Activated CD8-positive, alpha-beta memory T cell treated with anti-CD3 and anti-CD28 coated beads, Interleukin-2, amount 50 U/mL, for 24 hours (primary cell): ENCODE measurements around the gene ZNF610.
A peak's percentile ranks its signal among the peaks of the same experiment; 100 is the strongest.

Experiments
- DNase-seq: peaks from one replicate; pipeline ENCODE4 v3.0.0-alpha.2; 2020; ENCODE audit errors: extremely low read depth

The ZNF610 gene

DNA sequence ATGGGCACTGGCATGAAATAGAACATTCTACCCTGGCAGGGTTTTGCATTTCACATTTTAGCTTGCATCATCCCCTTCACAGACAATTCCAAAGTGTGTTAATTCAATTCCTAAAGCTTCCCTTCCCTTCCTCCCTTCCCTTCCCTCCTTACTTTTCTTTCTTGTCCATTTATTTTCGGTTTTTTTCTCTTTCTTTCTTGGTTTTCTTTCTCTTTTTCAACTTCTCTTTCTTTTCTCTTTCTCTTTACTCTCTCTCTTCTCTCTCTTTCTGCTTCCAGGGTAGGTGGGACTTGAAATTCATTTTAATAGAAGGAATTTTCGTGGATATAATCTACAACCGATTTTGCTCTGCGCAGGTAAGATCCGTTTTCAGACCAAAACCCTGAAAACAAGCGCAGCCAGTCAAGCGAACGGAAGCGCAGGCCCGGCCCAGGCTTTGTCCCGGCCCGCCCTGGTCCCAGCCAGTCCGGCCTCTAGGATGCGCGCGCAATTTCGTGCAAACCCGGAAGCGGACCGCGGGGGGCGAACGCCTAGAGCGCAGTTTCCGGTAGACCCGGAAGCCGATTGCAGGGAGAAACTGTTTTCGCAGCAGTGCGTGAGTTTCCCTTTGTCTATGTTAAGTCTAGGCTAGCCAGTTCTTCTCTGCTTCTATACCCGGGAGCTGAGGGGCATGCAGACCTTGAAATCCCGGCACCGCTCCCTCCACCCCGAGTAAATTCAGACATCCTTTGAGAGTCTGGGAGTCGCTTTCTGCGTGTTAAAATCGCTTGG lies 61.5 kb downstream of the ZNF610 start, which contains the start of gene ZNF528:
ZNF528 (plus strand) TSS at position 540 of the 771 bp plus-strand sequence. CDS start 4,165 bp downstream, outside the sequence.
- DNase-seq: peak; percentile 90

DNA sequence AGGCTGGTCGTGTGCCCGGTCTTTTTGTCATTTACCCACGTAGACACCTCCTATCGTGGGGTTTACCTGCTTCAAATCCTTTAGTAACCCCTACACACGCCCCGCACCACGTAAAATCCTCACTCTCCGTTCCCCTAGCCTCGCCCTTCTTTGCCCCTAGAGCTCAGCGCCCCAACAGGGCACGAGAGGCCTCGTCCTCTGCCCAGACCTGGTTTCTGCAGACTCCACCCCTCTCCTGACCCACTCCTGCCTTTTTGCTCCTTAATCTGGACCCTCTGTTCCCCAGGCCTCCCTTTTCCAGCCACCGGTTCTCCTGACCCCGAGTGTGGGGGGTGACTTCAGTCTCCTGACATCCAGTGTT lies 62.0 kb downstream of the ZNF610 start:
- no peak for DNase-seq

DNA sequence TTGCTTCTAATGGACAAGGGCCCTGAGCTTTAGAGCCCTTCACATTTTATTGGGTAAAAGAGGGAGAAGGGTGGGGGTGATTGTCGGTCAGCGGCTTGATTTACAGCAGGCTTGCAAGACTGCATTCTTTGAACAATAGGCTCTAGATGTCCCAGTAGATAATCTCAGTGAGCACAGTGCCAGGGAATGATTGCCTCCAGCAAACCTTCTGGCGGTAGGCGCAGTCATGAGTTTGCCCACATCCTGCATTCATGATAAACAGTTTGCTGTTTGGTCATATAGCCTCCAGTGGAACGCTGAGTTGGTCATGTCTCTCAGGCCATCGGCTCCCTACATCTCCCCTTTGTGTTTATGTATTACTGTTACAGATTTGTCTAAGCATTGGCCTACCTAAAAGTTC lies 74.2 kb downstream of the ZNF610 start:
- DNase-seq: no peak

DNA sequence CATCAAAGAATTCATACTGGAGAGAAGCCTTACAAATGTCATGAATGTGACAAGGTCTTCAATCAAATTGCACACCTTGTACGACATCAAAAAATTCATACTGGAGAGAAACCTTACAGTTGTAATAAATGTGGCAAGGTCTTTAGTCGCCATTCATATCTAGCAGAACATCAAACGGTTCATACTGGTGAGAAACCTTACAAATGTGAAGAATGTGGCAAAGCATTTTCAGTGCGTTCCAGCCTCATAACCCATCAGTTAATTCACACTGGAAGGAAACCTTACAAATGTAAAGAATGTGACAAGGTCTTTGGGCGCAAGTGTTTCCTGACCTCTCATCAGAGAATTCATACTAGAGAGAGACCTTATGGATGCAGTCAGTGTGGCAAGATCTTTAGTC lies 79.7 kb downstream of the ZNF610 start:
- DNase-seq: no peak
